Fibroblast of skin of scalp (primary cell): ENCODE results near the gene FGD5.

ENCODE experiments used
- DNase-seq: peaks from one replicate; pipeline ENCODE4 v3.0.0-alpha.2; 2013

The FGD5 gene

DNA sequence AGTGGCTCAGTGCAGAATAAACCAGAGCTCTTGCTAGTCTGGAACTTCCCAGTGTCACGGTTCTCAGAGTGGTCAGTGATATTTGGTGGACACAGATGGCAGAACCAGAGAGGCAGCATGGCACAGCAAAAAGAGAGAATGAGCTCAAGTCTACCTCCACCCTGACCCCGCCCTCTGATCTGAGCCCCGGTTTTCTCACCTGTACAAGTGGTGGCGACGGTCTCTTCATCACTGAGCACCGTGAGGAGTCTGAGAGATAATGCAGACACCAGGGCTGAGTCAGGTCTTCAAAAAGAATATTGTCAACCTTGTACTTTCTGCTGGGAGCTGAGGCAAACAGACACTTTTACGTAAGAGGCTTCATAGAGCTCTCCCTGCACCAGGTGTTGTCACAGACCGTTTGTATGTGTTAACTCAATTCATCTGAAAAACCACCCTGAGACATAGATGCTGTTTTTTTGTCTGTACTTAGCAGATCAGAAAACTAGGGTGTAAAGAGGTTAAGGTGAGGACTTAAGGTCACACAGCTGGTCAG lies 13.2 kb downstream of the FGD5 start:
- no peak for DNase-seq

- no peak for DNase-seq
These were observed 14.4 kb downstream of the FGD5 start for GRCh38 chr3:14832975-14833722.

DNA sequence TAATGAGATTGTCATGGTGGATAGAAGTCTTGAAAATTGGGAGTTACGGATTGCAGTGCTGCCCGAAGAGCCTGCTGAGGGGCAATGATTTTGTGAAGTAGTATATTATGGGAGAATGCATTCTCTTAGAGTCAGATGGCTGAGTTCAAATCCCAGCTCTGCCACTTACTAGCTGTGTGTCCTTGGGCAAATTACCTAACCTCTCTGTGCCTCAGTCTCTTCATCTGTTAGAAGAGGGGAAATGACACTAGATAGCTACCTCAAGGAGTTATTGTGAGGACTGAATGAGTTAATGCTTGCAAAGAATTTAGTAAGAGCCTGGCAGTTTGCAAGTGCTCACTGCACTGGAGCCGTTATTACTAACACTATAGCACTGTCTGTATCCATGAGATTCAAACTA lies 15.4 kb downstream of the FGD5 start:
- no peak for DNase-seq

GRCh38 chr3:14834807-14835466 lies 16.2 kb downstream of the FGD5 start:
- DNase-seq: no peak

- no peak for DNase-seq
These were observed 17.3 kb downstream of the FGD5 start for GRCh38 chr3:14836049-14836468.

DNA sequence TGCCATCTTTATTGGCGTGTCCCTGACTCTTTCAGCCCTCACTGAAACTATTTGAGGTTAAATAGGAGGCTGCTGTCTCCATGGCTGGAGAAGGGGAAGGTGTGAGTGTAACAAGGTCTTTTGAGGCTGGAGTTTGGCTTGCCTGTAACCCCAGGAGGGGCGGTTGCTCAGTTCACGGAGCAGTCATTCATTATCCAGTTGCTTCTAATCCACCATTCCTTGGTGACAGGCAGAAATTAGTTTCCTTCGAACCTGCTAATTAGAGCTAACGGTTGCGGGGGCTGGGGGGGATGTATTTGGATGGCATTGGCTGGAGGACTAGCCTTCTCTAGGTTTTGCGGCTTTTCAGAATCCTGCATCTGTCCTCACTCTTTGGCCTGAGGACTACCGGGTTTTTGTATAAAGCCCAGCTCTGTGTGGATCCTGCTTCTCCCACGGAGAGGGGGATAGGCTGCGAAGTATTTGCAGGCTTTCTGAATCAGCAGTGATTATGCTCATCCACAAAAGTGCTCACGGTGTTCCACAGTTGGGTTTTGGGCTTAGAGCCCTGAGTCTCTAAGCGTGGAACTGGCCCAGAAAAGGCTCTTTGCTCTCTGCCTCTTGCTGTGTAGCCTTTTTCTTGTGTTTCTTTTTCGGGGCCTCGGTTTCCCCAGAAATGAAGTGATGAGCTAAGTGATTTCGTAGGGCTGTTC lies 18.6 kb downstream of the FGD5 start:
- no peak for DNase-seq

DNA sequence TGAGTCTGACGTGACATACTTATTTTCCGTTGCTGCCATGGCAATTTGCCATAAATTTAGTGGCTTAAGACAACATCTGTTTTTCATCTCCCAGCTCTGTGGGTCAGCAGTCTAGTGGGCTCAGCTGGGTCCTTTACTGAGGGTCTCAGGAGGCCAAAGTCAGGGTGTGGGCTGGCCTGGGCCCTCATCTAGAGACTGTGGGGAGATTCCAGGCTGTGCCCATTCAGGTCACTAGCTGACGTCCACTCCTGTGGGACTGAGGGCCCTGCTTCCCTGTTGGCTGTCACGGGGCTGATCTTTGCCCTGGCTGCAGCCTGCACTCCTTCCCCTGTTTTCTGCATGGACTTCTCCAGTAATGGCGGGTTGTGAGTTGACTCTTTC lies 19.1 kb downstream of the FGD5 start:
- DNase-seq: no peak

DNA sequence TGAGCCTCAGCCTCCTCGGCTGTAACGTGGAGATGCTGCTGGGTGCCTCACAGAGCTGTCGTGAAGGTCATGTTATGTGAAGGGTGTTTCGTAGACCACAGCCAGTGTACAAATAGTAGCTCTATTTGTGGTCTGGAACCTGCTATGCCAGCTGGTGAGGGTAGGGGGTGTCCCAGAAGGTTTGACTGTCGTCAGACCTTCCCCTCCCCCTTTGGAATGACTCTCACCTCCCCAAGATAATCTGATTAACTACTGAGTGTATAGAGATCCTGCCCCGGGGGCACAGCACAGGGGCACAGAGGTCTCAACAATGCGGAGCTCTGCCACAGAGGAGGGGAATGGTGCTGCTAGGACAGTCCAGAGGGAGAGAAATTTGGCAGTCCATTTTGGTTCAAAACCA lies 20.5 kb downstream of the FGD5 start:
- DNase-seq: no peak

GRCh38 chr3:14841836-14842235 lies 23.1 kb downstream of the FGD5 start:
- no peak for DNase-seq

- no peak for DNase-seq
These were observed 23.5 kb downstream of the FGD5 start for GRCh38 chr3:14842277-14842676.

DNA sequence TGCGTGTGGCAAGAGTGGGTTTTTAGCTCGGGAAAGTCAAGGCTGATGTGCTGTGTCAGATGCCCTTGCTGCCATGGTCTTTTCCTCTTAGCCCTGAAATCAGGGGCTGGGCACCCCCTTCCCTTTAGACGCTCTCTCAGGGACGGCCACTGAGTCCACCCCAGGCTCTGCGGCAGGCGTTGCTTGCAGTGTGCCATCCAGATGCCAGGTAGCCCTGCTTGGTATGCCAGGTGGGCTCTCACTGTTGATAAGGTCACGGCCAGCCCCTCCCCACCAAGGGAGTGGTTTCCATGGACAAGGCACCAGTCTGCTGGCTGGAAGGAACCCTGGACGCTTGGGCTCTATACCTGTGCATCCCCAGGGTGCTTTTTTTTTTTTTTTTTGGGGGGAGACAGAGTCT lies 24.6 kb downstream of the FGD5 start:
- DNase-seq: no peak

- DNase-seq: no peak
These were observed 25.8 kb downstream of the FGD5 start for GRCh38 chr3:14844386-14845170.

DNA sequence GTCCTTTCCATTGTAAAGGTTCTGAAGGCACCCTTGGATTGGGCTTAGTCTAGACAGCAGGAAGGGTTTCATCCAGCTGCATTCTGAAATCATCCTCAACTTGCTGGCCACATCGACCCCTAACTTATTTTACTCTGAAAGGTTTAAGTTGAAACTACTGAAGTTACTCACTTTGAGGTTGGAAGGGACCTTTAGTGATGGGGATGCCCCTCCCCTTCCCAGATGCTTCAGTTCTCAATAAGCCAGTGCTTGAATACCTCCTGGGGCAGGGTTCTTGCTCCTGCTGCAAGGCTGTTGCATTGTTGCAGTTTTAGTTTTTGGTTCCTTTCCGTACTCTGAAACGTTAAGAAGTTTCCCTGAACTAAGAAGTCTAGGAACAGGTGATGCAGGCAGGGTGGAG lies 26.4 kb downstream of the FGD5 start:
- DNase-seq: no peak

- no peak for DNase-seq
These were observed 27.1 kb downstream of the FGD5 start for GRCh38 chr3:14845826-14846225.

DNA sequence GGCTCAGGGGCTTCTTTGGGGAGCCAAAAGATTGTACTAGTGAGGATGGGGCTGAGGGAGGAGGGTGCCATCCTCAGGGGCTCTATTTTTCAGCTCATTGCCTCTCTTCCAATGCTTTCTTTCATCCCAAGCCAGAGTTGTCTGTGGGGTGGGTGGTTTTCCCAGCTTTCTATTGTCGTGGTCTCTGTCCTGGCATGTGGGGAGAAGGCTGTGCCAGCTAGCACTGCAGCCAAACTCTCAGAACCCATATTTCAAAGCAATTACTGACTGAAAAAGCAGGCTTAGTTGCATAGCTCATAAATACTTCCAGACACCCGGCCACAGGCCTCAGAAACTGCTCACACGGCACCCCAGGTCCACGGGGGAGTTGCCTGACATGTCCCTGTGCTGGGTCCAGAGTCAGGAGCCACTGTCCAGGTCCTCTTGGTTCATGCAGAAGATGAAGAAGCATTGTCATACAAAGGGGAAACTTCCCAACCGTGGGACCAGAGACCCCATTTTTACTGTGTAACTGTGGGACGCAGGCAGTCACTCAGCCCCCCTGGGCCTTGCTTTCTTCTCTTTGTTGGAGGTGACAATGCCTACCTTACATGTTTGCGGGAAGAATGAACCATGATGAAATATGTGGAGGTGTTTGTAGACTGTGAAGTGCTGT lies 27.6 kb downstream of the FGD5 start:
- no peak for DNase-seq

GRCh38 chr3:14847613-14848541 lies 29.1 kb downstream of the FGD5 start:
- DNase-seq: no peak

DNA sequence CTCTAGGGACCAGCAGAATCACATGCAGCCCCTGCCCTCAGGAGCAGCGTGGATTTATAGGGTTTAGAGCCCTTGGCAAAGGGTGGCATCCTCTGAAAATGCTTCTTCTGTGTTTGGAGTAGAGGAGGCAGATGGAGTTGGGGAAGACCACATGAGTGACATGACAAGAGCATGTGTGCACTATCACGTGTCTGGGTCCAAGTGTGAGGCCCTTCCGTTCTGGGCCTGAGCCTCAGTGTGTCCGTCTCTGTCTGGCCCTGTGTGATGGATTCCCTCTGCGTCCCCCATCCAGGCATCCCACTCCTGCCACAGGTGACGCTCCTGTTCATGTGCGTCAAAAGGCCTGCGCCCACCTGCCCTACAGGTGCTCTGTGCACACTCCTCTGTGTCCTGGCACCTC lies 30.1 kb downstream of the FGD5 start:
- DNase-seq: no peak

- DNase-seq: no peak
These were observed 31.0 kb downstream of the FGD5 start for GRCh38 chr3:14849638-14850230.

GRCh38 chr3:14852058-14852594 lies 33.4 kb downstream of the FGD5 start:
- no peak for DNase-seq

DNA sequence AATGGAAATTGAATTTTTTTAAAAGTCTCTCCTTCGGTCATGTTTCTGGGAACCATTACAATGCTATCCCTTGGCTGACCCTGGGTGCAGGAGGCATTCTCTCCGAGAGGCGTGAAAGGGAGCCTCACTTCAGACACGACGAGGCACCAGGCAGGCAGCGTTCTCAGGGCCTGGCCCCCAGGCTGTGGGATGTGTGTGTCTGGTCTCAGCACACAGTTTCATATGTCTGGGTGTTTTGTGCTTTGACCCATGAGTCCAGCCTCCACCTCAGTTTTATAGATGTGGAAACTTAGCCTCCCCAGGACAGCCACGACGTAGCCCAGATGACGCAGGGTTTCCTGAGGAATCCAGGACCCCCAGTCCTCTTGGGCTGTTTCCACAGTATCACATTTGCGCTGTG lies 34.0 kb downstream of the FGD5 start:
- no peak for DNase-seq
